HUES6 (cell line): Measurements from ENCODE around the gene WFDC10A.
A peak's percentile ranks its signal among the peaks of the same experiment; 100 is the strongest.
"Not testable (repeated sequence)": the region's sequence is repeated elsewhere in the genome, so short reads cannot be mapped to it uniquely, and the experiment has no call there.

Experiments
- H3K27ac ChIP-seq: 2 replicates; pipeline ENCODE4 v1.7.0; 2013; ENCODE audit warnings: low read depth, mild to moderate bottlenecking, low read length, inconsistent platforms
- H3K27me3 ChIP-seq: 2 replicates; pipeline ENCODE4 v1.6.1; 2013; ENCODE audit warnings: low read length; ENCODE audit not compliant: control insufficient read depth, insufficient read depth
- H3K36me3 ChIP-seq: 2 replicates; pipeline ENCODE4 v1.6.1; 2013; ENCODE audit warnings: low read length; ENCODE audit not compliant: control insufficient read depth, insufficient read depth
- H3K4me1 ChIP-seq: 2 replicates; pipeline ENCODE4 v1.6.1; 2013; ENCODE audit warnings: low read length; ENCODE audit not compliant: control insufficient read depth, insufficient read depth
- H3K4me3 ChIP-seq: 2 replicates; pipeline ENCODE4 v1.5.1; 2013; ENCODE audit warnings: low read depth, low read length
- H3K9ac ChIP-seq: one replicate; pipeline ENCODE4 v1.6.1; 2013; ENCODE audit warnings: mild to moderate bottlenecking, low read length
- H3K9me3 ChIP-seq: 2 replicates; pipeline ENCODE4 v1.6.1; 2013; ENCODE audit warnings: low read depth, low read length; ENCODE audit not compliant: control insufficient read depth, insufficient read depth

The WFDC10A gene

DNA sequence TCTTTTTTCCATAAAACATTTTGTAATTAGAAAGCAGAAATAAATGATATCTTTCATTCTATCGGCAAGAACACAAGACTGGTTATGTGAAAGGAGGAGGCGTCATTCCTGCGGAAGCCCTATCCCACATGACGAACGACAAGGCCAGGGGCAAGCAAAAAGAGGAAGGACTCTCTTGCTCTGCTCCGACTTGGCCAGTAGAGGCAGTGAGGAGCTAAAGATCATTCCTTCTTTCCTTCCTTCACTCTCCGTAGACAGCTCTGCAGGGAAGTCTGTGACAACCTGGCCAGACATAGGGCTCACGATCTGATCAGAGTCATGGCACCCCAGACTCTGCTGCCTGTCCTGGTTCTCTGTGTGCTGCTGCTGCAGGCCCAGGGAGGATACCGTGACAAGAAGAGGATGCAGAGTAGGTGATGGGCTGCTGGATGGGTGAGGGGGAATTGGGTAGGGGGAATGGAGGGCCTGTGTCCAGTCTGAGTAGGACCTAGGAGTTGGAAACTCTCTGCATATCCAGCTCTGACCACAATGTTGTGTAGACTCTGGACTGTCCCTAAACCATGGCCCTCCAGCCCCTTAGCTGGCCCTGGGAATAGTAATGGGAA, at the start of gene WFDC10A:
Gene WFDC10A, plus strand, starts transcription at position 244 of the 605 bp plus-strand sequence. Its CDS starts 75 bp downstream, at position 319.
- Histone ChIP-seq H3K27me3 (no peaks in the 10 kb centered on the region), H3K36me3 (no peaks in the 10 kb centered on the region)

DNA sequence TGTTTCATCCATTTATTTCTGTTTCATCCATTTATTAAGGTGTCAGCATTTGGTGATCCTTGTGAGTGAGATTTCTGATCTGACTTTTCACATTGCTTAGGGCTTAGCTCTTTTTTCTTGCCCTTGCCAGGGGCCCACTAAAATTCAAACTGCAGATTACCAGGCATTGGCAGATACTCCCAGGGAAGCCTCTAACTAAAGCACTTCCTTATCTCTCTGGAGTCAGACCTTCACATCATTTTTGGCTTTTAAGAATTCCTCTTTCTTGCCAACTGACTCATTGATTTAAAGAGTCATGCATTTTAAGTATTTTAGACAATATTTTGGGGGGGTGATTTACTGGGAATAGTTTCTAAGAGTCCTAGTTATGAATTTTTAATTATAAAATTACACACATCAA, 47.8 kb upstream of the WFDC10A start:
- no peaks in the 10 kb centered on the region for H3K36me3 ChIP-seq
- H3K27ac ChIP-seq: no peak overlapping the region
- 0 out of 2 replicates have a peak, but pooled peaks cover 4% of the 10 kb centered on the region for H3K9me3 ChIP-seq
- no peak overlapping the region for H3K4me3 ChIP-seq
- H3K4me1 ChIP-seq: peaks cover 26% of the 10 kb centered on the region
- H3K27me3 ChIP-seq: no peaks in the 10 kb centered on the region
- H3K9ac ChIP-seq: no peak overlapping the region

More for the DNA sequence above, at the start of gene WFDC10A:
- peaks cover 6% of the 10 kb centered on the region; the same call in 1 of the 2 replicates for H3K4me1 ChIP-seq
- no peak within 1 kb of the TSS for H3K9ac ChIP-seq
- H3K9me3 ChIP-seq: no peaks in the 10 kb centered on the region
- no peak within 1 kb of the TSS for H3K27ac ChIP-seq
- H3K4me3 ChIP-seq: no peak within 1 kb of the TSS

DNA sequence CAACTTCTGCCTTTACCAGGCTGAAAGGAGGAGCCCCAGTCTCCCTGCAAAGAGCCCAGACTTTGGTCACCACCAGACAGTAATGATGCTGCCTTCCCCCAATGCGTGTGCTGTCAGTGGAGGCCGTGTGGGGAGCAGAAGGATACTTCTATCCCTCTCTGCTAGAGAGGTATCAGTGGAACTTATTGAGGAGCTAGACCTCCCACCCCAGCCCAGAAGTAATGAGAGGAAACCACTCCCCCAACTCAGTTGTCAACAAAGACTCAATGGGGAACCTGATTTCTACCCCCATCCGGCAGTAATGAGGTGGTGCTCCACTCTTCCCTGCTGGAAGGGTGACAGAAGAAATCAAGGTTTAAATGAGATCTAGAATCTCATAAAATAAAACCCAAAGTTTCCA, 46.0 kb upstream of the WFDC10A start:
- no peaks in the 10 kb centered on the region for H3K36me3 ChIP-seq
- no peak overlapping the region for H3K27ac ChIP-seq
- no peak overlapping the region for H3K9ac ChIP-seq
- H3K4me3 ChIP-seq: peak overlapping the region; percentile 28; the same call in 1 of the 2 replicates
- H3K9me3 ChIP-seq: 0 out of 2 replicates have a peak, but pooled peaks cover 4% of the 10 kb centered on the region
- no peaks in the 10 kb centered on the region for H3K27me3 ChIP-seq
- peaks cover 15% of the 10 kb centered on the region for H3K4me1 ChIP-seq

DNA sequence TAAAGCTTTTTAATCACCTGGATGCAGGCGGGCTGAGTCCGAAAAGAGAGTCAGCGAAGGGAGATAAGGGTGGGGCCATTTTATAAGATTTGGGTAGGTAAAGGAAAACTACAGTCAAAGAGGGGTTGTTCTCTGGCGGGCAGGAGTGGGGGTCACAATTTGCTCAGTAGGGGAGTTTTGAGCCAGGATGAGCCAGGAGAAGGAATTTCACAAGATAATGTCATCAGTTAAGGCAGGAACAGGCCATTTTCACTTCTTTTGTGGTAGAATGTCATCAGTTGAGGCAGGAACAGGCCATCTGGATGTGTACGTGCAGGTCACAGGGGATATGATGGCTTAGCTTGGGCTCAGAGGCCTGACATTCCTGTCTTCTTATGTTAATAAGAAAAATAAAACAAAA, 45.2 kb upstream of the WFDC10A start:
- peaks cover 15% of the 10 kb centered on the region for H3K4me1 ChIP-seq
- H3K9ac ChIP-seq, H3K36me3 ChIP-seq, H3K27me3 ChIP-seq, H3K4me3 ChIP-seq, H3K9me3 ChIP-seq, H3K27ac ChIP-seq: not testable (repeated sequence)

DNA sequence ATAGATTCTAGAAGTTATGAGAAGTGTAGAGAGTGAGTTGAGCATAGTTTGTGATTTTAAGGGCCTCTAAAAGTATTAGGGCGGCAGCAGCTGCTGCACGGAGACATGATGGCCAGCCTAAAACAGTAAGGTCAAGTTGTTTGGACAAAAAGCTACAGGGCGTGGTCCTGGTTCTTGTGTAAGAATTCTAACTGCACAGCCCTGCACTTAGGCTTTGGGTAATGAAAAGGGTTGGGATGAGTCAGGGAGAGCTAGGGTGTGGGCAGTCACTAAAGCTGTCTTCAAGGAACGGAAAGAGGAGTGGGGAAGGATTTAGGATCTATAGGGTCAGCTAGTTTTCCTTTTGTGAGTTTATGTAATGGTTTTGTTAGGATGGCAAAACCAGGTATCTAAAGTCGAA, 43.6 kb upstream of the WFDC10A start:
- H3K27ac ChIP-seq, H3K4me3 ChIP-seq, H3K9me3 ChIP-seq, H3K27me3 ChIP-seq, H3K9ac ChIP-seq, H3K36me3 ChIP-seq: not testable (repeated sequence)
- H3K4me1 ChIP-seq: peaks cover 15% of the 10 kb centered on the region

DNA sequence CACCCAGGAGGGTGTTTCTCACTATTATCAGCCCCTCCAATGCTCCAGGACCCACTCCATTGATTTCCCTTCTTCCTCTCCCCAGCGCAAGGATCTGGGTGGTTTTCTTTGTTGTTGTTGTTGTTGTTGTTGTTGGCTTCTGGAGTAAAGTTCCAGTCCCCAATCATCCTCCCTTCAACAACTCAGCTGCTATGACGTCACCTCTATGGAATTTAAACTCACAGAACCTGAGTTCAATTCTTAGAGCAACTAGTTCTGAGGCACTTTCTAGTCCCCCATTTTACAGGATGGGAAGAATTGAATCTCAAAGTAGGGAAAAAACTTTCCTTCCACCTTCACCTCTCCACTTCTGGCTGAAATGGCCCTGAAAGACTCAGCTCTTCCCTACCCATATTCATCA, 40.7 kb upstream of the WFDC10A start:
- H3K36me3 ChIP-seq: no peaks in the 10 kb centered on the region
- H3K9ac ChIP-seq: no peak overlapping the region
- H3K4me1 ChIP-seq: peaks cover 4% of the 10 kb centered on the region; the same call in 1 of the 2 replicates
- H3K27ac ChIP-seq: no peak overlapping the region
- no peak overlapping the region for H3K4me3 ChIP-seq
- no peaks in the 10 kb centered on the region for H3K27me3 ChIP-seq
- peaks cover 7% of the 10 kb centered on the region; the same call in 1 of the 2 replicates for H3K9me3 ChIP-seq

DNA sequence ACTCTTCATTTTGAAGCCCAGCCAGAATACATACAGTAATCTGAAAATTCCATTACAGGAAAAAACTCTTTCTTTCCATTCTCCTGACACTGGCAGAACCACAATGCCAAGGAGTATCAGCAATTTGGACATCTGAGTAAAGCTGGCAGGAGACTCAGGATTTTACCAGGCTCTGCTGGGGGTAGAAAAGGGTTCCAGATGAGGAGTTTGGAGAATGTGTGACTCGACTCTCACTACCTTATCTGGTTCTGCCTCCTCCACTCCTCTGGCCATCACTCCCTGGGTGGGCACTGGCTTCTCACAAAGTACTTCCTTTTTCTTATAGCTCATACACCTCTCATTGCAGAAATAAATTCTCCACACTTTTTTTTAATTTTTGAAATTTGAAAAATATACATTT, 39.8 kb upstream of the WFDC10A start:
- H3K4me1 ChIP-seq: no peaks in the 10 kb centered on the region; the same call in 1 of the 2 replicates
- H3K27me3 ChIP-seq: no peaks in the 10 kb centered on the region
- H3K9ac ChIP-seq: no peak overlapping the region
- peaks cover 7% of the 10 kb centered on the region; the same call in 1 of the 2 replicates for H3K9me3 ChIP-seq
- no peak overlapping the region for H3K27ac ChIP-seq
- H3K4me3 ChIP-seq: no peak overlapping the region
- no peaks in the 10 kb centered on the region for H3K36me3 ChIP-seq

DNA sequence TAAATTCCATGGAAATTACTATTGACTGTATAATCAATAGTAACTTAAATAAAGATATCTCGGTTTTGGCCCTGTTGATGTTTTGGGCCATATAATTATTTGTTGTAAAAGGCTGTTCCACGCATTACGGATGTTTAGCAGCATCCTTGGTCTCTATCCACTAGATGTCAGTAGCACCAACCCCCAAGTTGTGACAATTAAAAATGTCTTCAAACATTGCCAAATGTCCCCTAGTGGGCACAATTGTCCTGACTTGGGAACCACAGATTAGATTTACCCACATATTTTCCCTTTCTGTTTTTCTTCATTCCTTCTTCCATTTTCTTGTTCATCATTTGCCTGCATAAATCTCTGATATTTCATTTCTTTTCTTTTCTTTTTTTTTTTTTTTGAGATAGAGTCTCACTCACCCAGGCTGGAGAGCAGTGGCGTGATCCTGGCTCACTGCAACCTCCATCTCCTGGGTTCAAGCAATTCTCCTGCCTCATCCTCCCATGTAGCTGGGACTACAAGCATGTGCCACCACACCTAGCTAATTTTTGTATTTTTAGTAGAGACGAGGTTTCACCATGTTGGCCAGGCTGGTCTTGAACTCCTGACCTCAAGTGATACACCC, 36.9 kb upstream of the WFDC10A start:
- no peaks in the 10 kb centered on the region; the same call in 1 of the 2 replicates for H3K4me1 ChIP-seq
- H3K9ac ChIP-seq: no peak overlapping the region
- H3K27ac ChIP-seq: no peak overlapping the region
- H3K36me3 ChIP-seq: no peaks in the 10 kb centered on the region
- no peak overlapping the region for H3K4me3 ChIP-seq
- peaks cover 7% of the 10 kb centered on the region; the same call in 1 of the 2 replicates for H3K9me3 ChIP-seq
- no peaks in the 10 kb centered on the region for H3K27me3 ChIP-seq

DNA sequence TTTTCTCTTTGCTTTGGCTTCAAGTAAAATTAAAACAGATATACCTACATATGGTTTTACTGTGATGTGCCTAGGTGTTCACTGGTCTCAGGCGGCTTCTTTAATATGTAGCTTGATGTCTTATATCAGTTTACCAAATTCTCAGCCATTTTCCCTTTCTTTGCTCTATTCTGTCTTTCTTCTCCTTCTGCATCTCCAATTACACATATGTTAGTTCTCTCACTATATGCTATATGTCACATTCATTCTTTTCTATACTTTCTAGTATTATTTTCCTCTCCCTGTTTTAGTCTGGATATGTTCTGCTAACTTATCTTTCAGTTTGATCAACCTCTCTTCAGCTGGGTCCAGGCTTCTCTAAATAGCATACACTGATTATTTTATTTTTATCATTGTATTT, 36.0 kb upstream of the WFDC10A start:
- H3K4me3 ChIP-seq: no peak overlapping the region
- no peaks in the 10 kb centered on the region for H3K27me3 ChIP-seq
- peaks cover 7% of the 10 kb centered on the region; the same call in 1 of the 2 replicates for H3K9me3 ChIP-seq
- H3K36me3 ChIP-seq: no peaks in the 10 kb centered on the region
- no peak overlapping the region for H3K9ac ChIP-seq
- no peaks in the 10 kb centered on the region; the same call in 1 of the 2 replicates for H3K4me1 ChIP-seq
- no peak overlapping the region for H3K27ac ChIP-seq

DNA sequence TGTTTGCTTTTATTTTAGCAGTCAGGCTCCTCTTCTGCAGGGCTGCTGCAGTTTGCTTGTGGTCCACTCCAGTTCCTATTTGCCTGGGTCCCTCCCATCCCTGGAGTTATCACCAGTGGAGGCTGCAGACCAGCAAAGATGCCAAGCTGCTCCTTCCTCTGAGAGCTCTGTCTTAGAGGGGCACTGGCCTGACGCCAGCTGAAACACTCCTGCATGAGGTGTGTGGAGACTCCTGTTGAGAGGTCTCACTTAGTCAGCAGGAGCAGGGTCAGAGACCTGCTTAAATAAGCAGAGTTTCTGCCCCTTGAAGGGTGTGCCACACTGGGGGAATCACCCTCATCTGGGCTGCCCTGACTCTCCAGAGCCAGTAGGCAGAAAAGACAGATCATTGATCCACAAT, 34.3 kb upstream of the WFDC10A start:
- H3K4me3 ChIP-seq: no peak overlapping the region
- H3K27ac ChIP-seq: no peak overlapping the region
- no peaks in the 10 kb centered on the region for H3K4me1 ChIP-seq
- no peaks in the 10 kb centered on the region for H3K27me3 ChIP-seq
- no peaks in the 10 kb centered on the region for H3K36me3 ChIP-seq
- H3K9ac ChIP-seq: no peak overlapping the region
- peaks cover 7% of the 10 kb centered on the region; the same call in 1 of the 2 replicates for H3K9me3 ChIP-seq

DNA sequence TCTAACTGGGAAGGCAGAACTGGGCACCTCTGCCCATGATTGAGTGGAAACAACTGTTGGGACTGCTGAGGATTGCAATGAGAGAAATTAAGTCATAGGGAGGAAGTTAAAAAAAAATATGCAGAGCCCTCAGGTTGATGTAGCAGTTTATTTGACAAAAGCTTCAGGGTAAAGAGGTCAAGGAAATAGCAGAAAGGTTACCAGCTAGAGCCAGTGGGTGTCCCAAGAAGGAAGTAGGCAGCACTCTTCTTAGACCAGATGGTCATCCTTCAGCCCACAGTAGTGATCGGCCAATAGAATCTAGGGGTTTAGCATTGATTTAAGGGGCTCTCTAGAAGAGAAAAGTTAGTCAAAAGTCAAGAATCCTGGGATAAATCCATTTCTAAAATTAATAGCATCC, 21.7 kb upstream of the WFDC10A start:
- no peak overlapping the region for H3K4me3 ChIP-seq
- H3K36me3 ChIP-seq: no peaks in the 10 kb centered on the region
- H3K9me3 ChIP-seq: peaks cover 14% of the 10 kb centered on the region; the same call in 1 of the 2 replicates
- no peak overlapping the region for H3K9ac ChIP-seq
- no peaks in the 10 kb centered on the region; the same call in 1 of the 2 replicates for H3K4me1 ChIP-seq
- H3K27ac ChIP-seq: no peak overlapping the region
- no peaks in the 10 kb centered on the region for H3K27me3 ChIP-seq
